ENCODE results near the gene DDA1.
A peak's percentile ranks its signal among the peaks of the same experiment; 100 is the strongest.

Gene DDA1

GRCh38 chr19:17340871-17341357 is 31.6 kb downstream of the DDA1 start:
- DNase-seq (ENCODE audit: low read depth), result no peak
- TF ChIP-seq CTCF (conservative IDR thresholded peaks at IDR 0.05; ENCODE audit: low read depth, low read length), result no peak
- no peak overlapping the region for H3K4me3 ChIP-seq (ENCODE audit: low read depth, low read length)

- H3K4me3 ChIP-seq (ENCODE audit: low read depth, low read length), result no peak overlapping the region
- TF ChIP-seq CTCF (conservative IDR thresholded peaks at IDR 0.05; ENCODE audit: low read depth, low read length), result no peak
- no peak for DNase-seq (ENCODE audit: low read depth)
Observed at GRCh38 chr19:17341386-17341785, 32.0 kb downstream of the DDA1 start.

GRCh38 chr19:17341845-17342244 is 32.5 kb downstream of the DDA1 start:
- no peak for DNase-seq (ENCODE audit: low read depth)
- no peak for TF ChIP-seq CTCF (conservative IDR thresholded peaks at IDR 0.05; ENCODE audit: low read depth, low read length)
- no peak overlapping the region for H3K4me3 ChIP-seq (ENCODE audit: low read depth, low read length)

GRCh38 chr19:17346109-17346671 is 36.8 kb downstream of the DDA1 start:
- peak; percentile 88 for TF ChIP-seq CTCF (conservative IDR thresholded peaks at IDR 0.05; ENCODE audit: low read depth, low read length)
- no peak overlapping the region for H3K4me3 ChIP-seq (ENCODE audit: low read depth, low read length)
- peak; percentile 68 for DNase-seq (ENCODE audit: low read depth)

- peak; percentile 24 for DNase-seq (ENCODE audit: low read depth)
- TF ChIP-seq CTCF (conservative IDR thresholded peaks at IDR 0.05; ENCODE audit: low read depth, low read length), result no peak
- H3K4me3 ChIP-seq (ENCODE audit: low read depth, low read length), result no peak overlapping the region
Observed at GRCh38 chr19:17347361-17347760, 38.0 kb downstream of the DDA1 start.

GRCh38 chr19:17347877-17348276 is 38.5 kb downstream of the DDA1 start:
- TF ChIP-seq CTCF (conservative IDR thresholded peaks at IDR 0.05; ENCODE audit: low read depth, low read length), result no peak
- H3K4me3 ChIP-seq (ENCODE audit: low read depth, low read length), result no peak overlapping the region
- no peak for DNase-seq (ENCODE audit: low read depth)

- peak; percentile 49 for DNase-seq (ENCODE audit: low read depth)
- H3K4me3 ChIP-seq (ENCODE audit: low read depth, low read length), result peak overlapping the region; percentile 48
- no peak for TF ChIP-seq CTCF (conservative IDR thresholded peaks at IDR 0.05; ENCODE audit: low read depth, low read length)
Observed at GRCh38 chr19:17348700-17349099, 39.3 kb downstream of the DDA1 start.

Measured in choroid plexus epithelial cell (primary cell).